Ishikawa (cell line): Measurements from ENCODE around the gene DIPK1B.

Experiments
- FOXM1 ChIP-seq: IDR thresholded peaks from 2 replicates; pipeline ENCODE4 v1.6.1; 2012; ENCODE audit warnings: low read depth, borderline replicate concordance
- MAX ChIP-seq: IDR thresholded peaks from 2 replicates; pipeline ENCODE4 v1.6.1; 2012
- NFIC ChIP-seq: IDR thresholded peaks from 2 replicates; pipeline ENCODE4 v1.6.1; 2012
- RAD21 ChIP-seq: IDR thresholded peaks from 2 replicates; pipeline ENCODE4 v1.6.1; 2012; ENCODE audit warnings: low read depth
- ZBTB7A ChIP-seq: IDR thresholded peaks from 2 replicates; pipeline ENCODE4 v1.6.1; 2012; ENCODE audit warnings: low read depth

GRCh38 chr9:136697821-136698526 lies 14.4 kb upstream of the DIPK1B start:
- TF ChIP-seq FOXM1 (no peak), MAX (no peak), RAD21 (no peak), ZBTB7A (no peak), NFIC (no peak)
